ENCODE data around the gene UBE2I. TPM values are rescaled to one million over a fixed set of nuclear protein-coding genes. Genes with fewer than 3 reads are reported as not detected.
A peak's percentile ranks its signal among the peaks of the same experiment; 100 is the strongest.

The UBE2I gene
- total RNA-seq, 1 donor from 2014 or later, result 143 TPM

- Histone ChIP-seq H3K27ac (ENCODE audit: low read depth, low read length) (no peak overlapping the region), H3K4me2 (ENCODE audit: low read length) (no peak overlapping the region), H3K36me3 (ENCODE audit: insufficient read depth, low read length) (no peaks in the 10 kb centered on the region), H3K27me3 (ENCODE audit: insufficient read depth, low read length) (no peaks in the 10 kb centered on the region), H3K4me1 (ENCODE audit: insufficient read depth, low read length) (peaks cover 16% of the 10 kb centered on the region), H3K9ac (ENCODE audit: low read length) (no peak overlapping the region), H3K4me3 (ENCODE audit: insufficient read depth, low read depth, low read length) (no peak overlapping the region), H3K9me3 (ENCODE audit: insufficient read depth, low read depth, low read length) (no peaks in the 10 kb centered on the region), H3K79me2 (ENCODE audit: insufficient read depth, low read length) (peaks cover 42% of the 10 kb centered on the region), H2AFZ (ENCODE audit: low read depth, low read length) (no peak overlapping the region), H4K20me1 (ENCODE audit: insufficient read depth, low read length) (peaks cover 28% of the 10 kb centered on the region)
- peaks cover 8% of the 10 kb centered on the region for H3K4me1 Mint-ChIP-seq (ENCODE audit: low read depth, unreplicated experiment)
- H3K27me3 Mint-ChIP-seq (ENCODE audit: low read depth, unreplicated experiment), result no peaks in the 10 kb centered on the region
- no peaks in the 10 kb centered on the region for H3K36me3 Mint-ChIP-seq (ENCODE audit: low read depth, unreplicated experiment)
- H3K9me3 Mint-ChIP-seq (ENCODE audit: unreplicated experiment), result no peaks in the 10 kb centered on the region
- FAIRE-seq, result no peak
- no peak overlapping the region for H3K27ac Mint-ChIP-seq (ENCODE audit: unreplicated experiment)
- H3K4me3 Mint-ChIP-seq (ENCODE audit: unreplicated experiment), result no peak overlapping the region
- DNase-seq (ENCODE audit: low read depth), result no peak
- no peak for TF ChIP-seq EZH2 (IDR thresholded peaks at IDR 0.05; ENCODE audit: insufficient read depth, low read length)
- TF ChIP-seq, protein P1, sequence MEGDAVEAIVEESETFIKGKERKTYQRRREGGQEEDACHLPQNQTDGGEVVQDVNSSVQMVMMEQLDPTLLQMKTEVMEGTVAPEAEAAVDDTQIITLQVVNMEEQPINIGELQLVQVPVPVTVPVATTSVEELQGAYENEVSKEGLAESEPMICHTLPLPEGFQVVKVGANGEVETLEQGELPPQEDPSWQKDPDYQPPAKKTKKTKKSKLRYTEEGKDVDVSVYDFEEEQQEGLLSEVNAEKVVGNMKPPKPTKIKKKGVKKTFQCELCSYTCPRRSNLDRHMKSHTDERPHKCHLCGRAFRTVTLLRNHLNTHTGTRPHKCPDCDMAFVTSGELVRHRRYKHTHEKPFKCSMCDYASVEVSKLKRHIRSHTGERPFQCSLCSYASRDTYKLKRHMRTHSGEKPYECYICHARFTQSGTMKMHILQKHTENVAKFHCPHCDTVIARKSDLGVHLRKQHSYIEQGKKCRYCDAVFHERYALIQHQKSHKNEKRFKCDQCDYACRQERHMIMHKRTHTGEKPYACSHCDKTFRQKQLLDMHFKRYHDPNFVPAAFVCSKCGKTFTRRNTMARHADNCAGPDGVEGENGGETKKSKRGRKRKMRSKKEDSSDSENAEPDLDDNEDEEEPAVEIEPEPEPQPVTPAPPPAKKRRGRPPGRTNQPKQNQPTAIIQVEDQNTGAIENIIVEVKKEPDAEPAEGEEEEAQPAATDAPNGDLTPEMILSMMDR (IDR thresholded peaks at IDR 0.05; ENCODE audit: insufficient read depth, low read depth, low read length), result no peak
Measured at GRCh38 chr16:1348926-1349325, 39.5 kb downstream of the UBE2I start.

- Histone ChIP-seq H3K4me3 (ENCODE audit: insufficient read depth, low read depth, low read length) (no peak overlapping the region), H4K20me1 (ENCODE audit: insufficient read depth, low read length) (peaks cover 30% of the 10 kb centered on the region), H3K4me2 (ENCODE audit: low read length) (no peak overlapping the region), H3K27ac (ENCODE audit: low read depth, low read length) (no peak overlapping the region), H3K4me1 (ENCODE audit: insufficient read depth, low read length) (peaks cover 16% of the 10 kb centered on the region), H3K27me3 (ENCODE audit: insufficient read depth, low read length) (no peaks in the 10 kb centered on the region), H3K9me3 (ENCODE audit: insufficient read depth, low read depth, low read length) (no peaks in the 10 kb centered on the region), H3K36me3 (ENCODE audit: insufficient read depth, low read length) (no peaks in the 10 kb centered on the region), H3K9ac (ENCODE audit: low read length) (no peak overlapping the region), H3K79me2 (ENCODE audit: insufficient read depth, low read length) (peaks cover 46% of the 10 kb centered on the region), H2AFZ (ENCODE audit: low read depth, low read length) (no peak overlapping the region)
- DNase-seq (ENCODE audit: low read depth) (no peak), FAIRE-seq (no peak)
- Mint-ChIP-seq H3K4me1 (ENCODE audit: low read depth, unreplicated experiment) (peaks cover 8% of the 10 kb centered on the region), H3K27me3 (ENCODE audit: low read depth, unreplicated experiment) (no peaks in the 10 kb centered on the region), H3K36me3 (ENCODE audit: low read depth, unreplicated experiment) (no peaks in the 10 kb centered on the region), H3K4me3 (ENCODE audit: unreplicated experiment) (no peak overlapping the region), H3K27ac (ENCODE audit: unreplicated experiment) (no peak overlapping the region), H3K9me3 (ENCODE audit: unreplicated experiment) (no peaks in the 10 kb centered on the region)
- TF ChIP-seq EZH2 (IDR thresholded peaks at IDR 0.05; ENCODE audit: insufficient read depth, low read length), result no peak
- TF ChIP-seq, protein P1 (IDR thresholded peaks at IDR 0.05; ENCODE audit: insufficient read depth, low read depth, low read length), result no peak
Measured at GRCh38 chr16:1349351-1349750, 39.9 kb downstream of the UBE2I start.

GRCh38 chr16:1349951-1350350 is 40.5 kb downstream of the UBE2I start:
- Histone ChIP-seq H3K4me1 (ENCODE audit: insufficient read depth, low read length) (peaks cover 16% of the 10 kb centered on the region), H3K27ac (ENCODE audit: low read depth, low read length) (no peak overlapping the region), H3K79me2 (ENCODE audit: insufficient read depth, low read length) (peaks cover 52% of the 10 kb centered on the region), H3K27me3 (ENCODE audit: insufficient read depth, low read length) (no peaks in the 10 kb centered on the region), H3K4me2 (ENCODE audit: low read length) (peak overlapping the region; percentile 99), H3K9ac (ENCODE audit: low read length) (no peak overlapping the region), H3K9me3 (ENCODE audit: insufficient read depth, low read depth, low read length) (no peaks in the 10 kb centered on the region), H2AFZ (ENCODE audit: low read depth, low read length) (no peak overlapping the region), H4K20me1 (ENCODE audit: insufficient read depth, low read length) (peaks cover 31% of the 10 kb centered on the region), H3K4me3 (ENCODE audit: insufficient read depth, low read depth, low read length) (no peak overlapping the region), H3K36me3 (ENCODE audit: insufficient read depth, low read length) (no peaks in the 10 kb centered on the region)
- FAIRE-seq (no peak), DNase-seq (ENCODE audit: low read depth) (no peak)
- peak overlapping the region; percentile 89 for H3K4me3 Mint-ChIP-seq (ENCODE audit: unreplicated experiment)
- no peaks in the 10 kb centered on the region for H3K36me3 Mint-ChIP-seq (ENCODE audit: low read depth, unreplicated experiment)
- no peak for TF ChIP-seq EZH2 (IDR thresholded peaks at IDR 0.05; ENCODE audit: insufficient read depth, low read length)
- TF ChIP-seq, protein P1 (IDR thresholded peaks at IDR 0.05; ENCODE audit: insufficient read depth, low read depth, low read length), result no peak
- peaks cover 8% of the 10 kb centered on the region for H3K4me1 Mint-ChIP-seq (ENCODE audit: low read depth, unreplicated experiment)
- no peaks in the 10 kb centered on the region for H3K27me3 Mint-ChIP-seq (ENCODE audit: low read depth, unreplicated experiment)
- H3K27ac Mint-ChIP-seq (ENCODE audit: unreplicated experiment), result no peak overlapping the region
- H3K9me3 Mint-ChIP-seq (ENCODE audit: unreplicated experiment), result no peaks in the 10 kb centered on the region
